Fibroblast of skin of back (primary cell): Measurements from ENCODE around the gene PGAP6.
"Not testable (repeated sequence)": the region's sequence is repeated elsewhere in the genome, so short reads cannot be mapped to it uniquely, and the experiment has no call there.

Source experiments
- DNase-seq: peaks from one replicate; pipeline ENCODE4 v3.0.0-alpha.2; 2013

Gene PGAP6

GRCh38 chr16:366476-366875 lies 15.3 kb downstream of the PGAP6 start:
- no peak for DNase-seq

- no peak for DNase-seq
These were observed 16.9 kb downstream of the PGAP6 start for GRCh38 chr16:364595-365491.

- DNase-seq: no peak
These were observed 17.9 kb downstream of the PGAP6 start for GRCh38 chr16:363766-364490.

- no peak for DNase-seq
These were observed 18.5 kb downstream of the PGAP6 start for GRCh38 chr16:363110-363765.

GRCh38 chr16:362702-362999 lies 19.1 kb downstream of the PGAP6 start:
- DNase-seq: not testable (repeated sequence)

GRCh38 chr16:361872-362701 lies 19.7 kb downstream of the PGAP6 start:
- peak; percentile 66 for DNase-seq

- no peak for DNase-seq
These were observed 20.4 kb downstream of the PGAP6 start for GRCh38 chr16:361341-361871.

GRCh38 chr16:360698-361336 lies 21.0 kb downstream of the PGAP6 start:
- DNase-seq: no peak

- DNase-seq: no peak
These were observed 21.7 kb downstream of the PGAP6 start for GRCh38 chr16:359871-360697.

- DNase-seq: no peak
These were observed 22.6 kb downstream of the PGAP6 start for GRCh38 chr16:359067-359763.

- DNase-seq: no peak
These were observed 25.0 kb downstream of the PGAP6 start for GRCh38 chr16:356741-357140.

GRCh38 chr16:354971-355461 lies 26.8 kb downstream of the PGAP6 start:
- no peak for DNase-seq

GRCh38 chr16:354291-354881 lies 27.4 kb downstream of the PGAP6 start:
- no peak for DNase-seq

- no peak for DNase-seq
These were observed 28.1 kb downstream of the PGAP6 start for GRCh38 chr16:353404-354290.

GRCh38 chr16:352547-353403 lies 29.0 kb downstream of the PGAP6 start, which contains the start of gene AXIN1:
Gene AXIN1 (minus strand): TSS chr16:352723. CDS start chr16:347025, 5,698 bp downstream.
- peak; percentile 92 for DNase-seq

- peak; percentile 18 for DNase-seq
These were observed 29.8 kb downstream of the PGAP6 start for GRCh38 chr16:351804-352520.

GRCh38 chr16:350203-350602 lies 31.6 kb downstream of the PGAP6 start:
- no peak for DNase-seq
